Calu3 (cell line): ENCODE results near the gene RAD23B. TPM values are rescaled to one million over a fixed set of nuclear protein-coding genes. Genes with fewer than 3 reads are reported as not detected.
"Not testable (repeated sequence)": the region's sequence is repeated elsewhere in the genome, so short reads cannot be mapped to it uniquely, and the experiment has no call there.

Experiments
- BruUV-seq: library from RNA; stranded (reverse); fragments of 400-500 nt; replicated peaks from 2 replicates; lab custom pipeline; 2021; lab: Mats Ljungman, UMichigan
- CTCF ChIA-PET: fragments of 300-600 bp; sonication (Branson Sonifier 250); formaldehyde crosslinking; loops from one replicate; lab custom pipeline; 2022; ENCODE audit warnings: antibody characterized with exemption; lab: Charles Lee
- DNase-seq: peaks from one replicate; pipeline ENCODE4 v3.0.0; 2022
- H3K27ac Mint-ChIP-seq: one replicate; pipeline ENCODE4 v1.8.0; 2022; ENCODE audit warnings: mixed read lengths; ENCODE audit not compliant: unreplicated experiment
- H3K27me3 Mint-ChIP-seq: one replicate; pipeline ENCODE4 v1.8.0; 2022; ENCODE audit warnings: mixed read lengths; ENCODE audit not compliant: unreplicated experiment
- H3K36me3 Mint-ChIP-seq: one replicate; pipeline ENCODE4 v1.8.0; 2022; ENCODE audit warnings: mild to moderate bottlenecking, moderate library complexity, mixed read lengths; ENCODE audit not compliant: insufficient read depth, unreplicated experiment
- H3K4me1 Mint-ChIP-seq: one replicate; pipeline ENCODE4 v1.8.0; 2022; ENCODE audit warnings: mild to moderate bottlenecking, low read depth, mixed read lengths; ENCODE audit not compliant: unreplicated experiment
- H3K4me3 Mint-ChIP-seq: one replicate; pipeline ENCODE4 v1.8.0; 2022; ENCODE audit warnings: mild to moderate bottlenecking, low read depth, moderate library complexity, mixed read lengths; ENCODE audit not compliant: unreplicated experiment
- H3K9me3 Mint-ChIP-seq: one replicate; pipeline ENCODE4 v1.8.0; 2022; ENCODE audit warnings: low read depth, mixed read lengths; ENCODE audit not compliant: unreplicated experiment
- CTCF ChIP-seq: fragments of 200-600 bp; IDR thresholded peaks from one replicate; pipeline ENCODE4 v1.8.0; 2022; ENCODE audit warnings: antibody characterized with exemption; ENCODE audit not compliant: unreplicated experiment
- intact Hi-C: fragments of 100-400 bp; cut with micrococcal nuclease; formaldehyde crosslinking; loops from one replicate; pipeline ENCODE4 v1.10.0; 2022; ENCODE audit not compliant: unreplicated experiment
- total RNA-seq: library from RNA; stranded (reverse); gene quantifications from 2 replicates; pipeline ENCODE4 v1.2.3, GENCODE V29; 2022

The RAD23B gene
- total RNA-seq, 1 experiment from 2014 or later: 82.3 TPM

DNA sequence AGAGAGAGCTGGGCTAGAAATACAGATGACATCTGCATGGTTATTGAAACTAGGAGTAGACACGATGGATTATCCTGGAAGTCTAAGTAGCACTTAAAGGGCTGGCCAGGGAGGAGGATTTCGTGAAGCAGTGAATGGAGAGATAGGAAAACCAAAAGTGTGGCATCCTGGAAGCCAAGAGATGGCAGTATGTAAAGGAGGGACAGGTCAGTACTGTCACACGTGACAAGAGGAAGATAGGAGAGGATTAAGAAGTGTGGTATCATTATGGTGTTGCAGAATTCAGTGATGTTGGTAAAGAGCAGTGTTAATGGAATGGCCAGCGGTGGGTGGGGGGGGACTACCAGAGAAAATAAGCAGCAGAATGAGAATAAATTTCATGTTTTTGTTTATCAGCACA is 11.7 kb downstream of the RAD23B start:
- Mint-ChIP-seq H3K27ac (no peak overlapping the region), H3K4me1 (peaks cover 31% of the 10 kb centered on the region), H3K36me3 (peaks cover 10% of the 10 kb centered on the region), H3K9me3 (no peaks in the 10 kb centered on the region), H3K27me3 (no peaks in the 10 kb centered on the region), H3K4me3 (peak overlapping the region; percentile 8)
- BruUV-seq: no TSS peak
- DNase-seq: no peak
- CTCF ChIA-PET: no interaction called here
- intact Hi-C loops: no loop called here
- no peak for TF ChIP-seq CTCF

GRCh38 chr9:107295995-107296394 is 12.9 kb downstream of the RAD23B start:
- Mint-ChIP-seq H3K9me3 (no peaks in the 10 kb centered on the region), H3K4me1 (peaks cover 21% of the 10 kb centered on the region), H3K27me3 (no peaks in the 10 kb centered on the region), H3K27ac (no peak overlapping the region), H3K36me3 (peaks cover 19% of the 10 kb centered on the region), H3K4me3 (peak overlapping the region; percentile 8)
- TF ChIP-seq CTCF: no peak
- CTCF ChIA-PET: interaction anchor here (0.6 kb wide), 1 partner anchor 107 kb away, joined by 4 read pairs; no protein-coding TSS in a partner anchor
- no peak for DNase-seq
- no TSS peak for BruUV-seq
- intact Hi-C loops: no loop called here

DNA sequence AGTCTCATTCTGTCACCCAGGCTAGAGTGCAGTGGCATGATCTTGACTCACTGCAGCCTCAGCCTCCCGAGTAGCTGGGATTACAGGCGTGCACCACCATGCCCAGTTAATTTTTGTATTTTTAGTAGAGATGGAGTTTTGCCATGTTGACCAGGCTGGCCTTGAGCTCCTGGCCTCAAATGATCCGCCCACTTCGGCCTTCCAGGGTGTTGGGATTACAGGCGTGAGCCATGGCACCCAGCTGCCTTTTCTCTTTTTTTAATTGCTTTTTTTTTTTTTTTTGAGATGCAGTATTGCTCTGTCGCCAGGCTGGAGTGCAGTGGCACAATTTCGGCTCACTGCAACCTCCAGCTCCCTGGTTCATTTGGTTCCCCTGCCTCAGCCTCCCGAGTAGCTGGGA is 13.5 kb downstream of the RAD23B start:
- H3K4me3 Mint-ChIP-seq, H3K27ac Mint-ChIP-seq, H3K9me3 Mint-ChIP-seq, BruUV-seq, intact Hi-C loops, DNase-seq, H3K27me3 Mint-ChIP-seq: not testable (repeated sequence)
- Mint-ChIP-seq H3K4me1 (peaks cover 21% of the 10 kb centered on the region), H3K36me3 (peaks cover 18% of the 10 kb centered on the region)
- CTCF ChIA-PET: interaction anchor here (0.6 kb wide), 1 partner anchor 106 kb away, joined by 4 read pairs; no protein-coding TSS in a partner anchor

DNA sequence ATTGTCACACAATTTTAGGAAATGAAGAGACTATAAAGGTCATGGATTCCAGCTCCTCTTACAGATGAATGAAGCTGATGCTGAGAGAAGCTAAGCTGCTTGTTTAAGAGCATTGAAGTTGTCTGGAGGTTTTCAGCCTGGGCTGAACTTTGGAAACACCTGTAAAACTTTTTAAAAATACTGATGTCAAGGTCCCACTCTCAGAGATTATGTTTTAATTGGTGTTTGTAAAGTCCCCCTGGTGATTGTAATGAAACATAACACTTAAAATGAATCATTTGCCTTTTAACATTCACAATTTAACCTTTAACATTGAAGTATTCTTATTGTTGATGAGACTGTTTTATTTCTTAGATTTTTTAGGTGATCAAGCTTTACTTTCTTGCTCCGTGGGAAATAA is 16.4 kb downstream of the RAD23B start:
- no peak overlapping the region for H3K4me3 Mint-ChIP-seq
- peaks cover 18% of the 10 kb centered on the region for H3K4me1 Mint-ChIP-seq
- H3K36me3 Mint-ChIP-seq: peaks cover 20% of the 10 kb centered on the region
- no peak overlapping the region for H3K27ac Mint-ChIP-seq
- BruUV-seq: no TSS peak
- intact Hi-C loops: no loop called here
- no peak for TF ChIP-seq CTCF
- H3K9me3 Mint-ChIP-seq: no peaks in the 10 kb centered on the region
- CTCF ChIA-PET: interaction anchor here (0.6 kb wide), 1 partner anchor 60 kb away, joined by 3 read pairs; no protein-coding TSS in a partner anchor
- no peaks in the 10 kb centered on the region for H3K27me3 Mint-ChIP-seq
- DNase-seq: no peak

- H3K36me3 Mint-ChIP-seq: peaks cover 34% of the 10 kb centered on the region
- no peak overlapping the region for H3K4me3 Mint-ChIP-seq
- H3K27ac Mint-ChIP-seq: no peak overlapping the region
- CTCF ChIA-PET: no interaction called here
- DNase-seq: no peak
- H3K27me3 Mint-ChIP-seq: no peaks in the 10 kb centered on the region
- intact Hi-C loops: no loop called here
- no peaks in the 10 kb centered on the region for H3K9me3 Mint-ChIP-seq
- BruUV-seq: no TSS peak
- H3K4me1 Mint-ChIP-seq: no peaks in the 10 kb centered on the region
- TF ChIP-seq CTCF: no peak
These were observed 23.2 kb downstream of the RAD23B start for GRCh38 chr9:107306308-107306707.
